Neuronal stem cell (in vitro differentiated cells): ENCODE data around the gene SELENOS.

Experiments
- DNase-seq: peaks from one replicate; pipeline ENCODE4 v3.0.0-alpha.2; 2013; ENCODE audit warnings: low spot score
- H2AFZ ChIP-seq: one replicate; pipeline ENCODE4 v1.6.1; 2013; ENCODE audit warnings: mild to moderate bottlenecking, low read length, inconsistent platforms
- H2AK5ac ChIP-seq: 2 replicates; pipeline ENCODE4 v1.6.1; 2013; ENCODE audit warnings: low read depth, mild to moderate bottlenecking, inconsistent platforms, low read length, moderate library complexity, mixed read lengths
- H2BK120ac ChIP-seq: 2 replicates; pipeline ENCODE4 v1.6.1; 2013; ENCODE audit warnings: low read depth, mild to moderate bottlenecking, inconsistent platforms, low read length, moderate library complexity, mixed read lengths
- H2BK12ac ChIP-seq: one replicate; pipeline ENCODE4 v1.6.1; 2013; ENCODE audit warnings: low read length, inconsistent platforms
- H2BK15ac ChIP-seq: 2 replicates; pipeline ENCODE4 v1.6.1; 2013; ENCODE audit warnings: mild to moderate bottlenecking, low read length, inconsistent platforms, mixed read lengths
- H2BK5ac ChIP-seq: one replicate; pipeline ENCODE4 v1.6.1; 2013; ENCODE audit warnings: inconsistent platforms, mild to moderate bottlenecking, low read length, moderate library complexity
- H3K14ac ChIP-seq: one replicate; pipeline ENCODE4 v1.6.1; 2013; ENCODE audit warnings: low read length, inconsistent platforms
- H3K18ac ChIP-seq: 2 replicates; pipeline ENCODE4 v1.6.1; 2013; ENCODE audit warnings: low read length, inconsistent platforms
- H3K23ac ChIP-seq: 2 replicates; pipeline ENCODE4 v1.6.1; 2013; ENCODE audit warnings: low read depth, mild to moderate bottlenecking, mixed read lengths, low read length, inconsistent platforms; ENCODE audit not compliant: poor library complexity
- H3K27ac ChIP-seq: replicated peaks from 3 replicates; pipeline ENCODE4 v1.5.1; 2013; ENCODE audit warnings: low read length, inconsistent platforms
- H3K27me3 ChIP-seq, 3 experiments: 2 replicates each; pipeline ENCODE4 v1.6.1; 2013; ENCODE audit warnings: low read length in 3 of 3, mild to moderate bottlenecking in 2 of 3, inconsistent platforms in 1 of 3, low read depth in 1 of 3, mixed read lengths in 1 of 3, moderate library complexity in 1 of 3; ENCODE audit not compliant: control insufficient read depth in 3 of 3, insufficient read depth in 3 of 3
- H3K36me3 ChIP-seq, 2 donors: replicated peaks in 1 of 2; 2 replicates each; pipeline ENCODE4 v1.6.1; 2013; ENCODE audit warnings: low read length in 2 of 2; ENCODE audit not compliant: control insufficient read depth in 2 of 2, insufficient read depth in 2 of 2
- H3K4ac ChIP-seq: 2 replicates; pipeline ENCODE4 v1.6.1; 2013; ENCODE audit warnings: inconsistent platforms, mild to moderate bottlenecking, low read length, moderate library complexity
- H3K4me1 ChIP-seq, 2 donors: 1 replicate in 1 of 2; 2 replicates in 1 of 2; pipeline ENCODE4 v1.6.1; 2013; ENCODE audit warnings: low read length in 2 of 2, low read depth in 1 of 2; ENCODE audit not compliant: control insufficient read depth in 2 of 2, insufficient read depth in 1 of 2
- H3K4me2 ChIP-seq: one replicate; pipeline ENCODE4 v1.6.1; 2013; ENCODE audit warnings: mild to moderate bottlenecking, low read length, inconsistent platforms; ENCODE audit not compliant: insufficient read depth, poor library complexity, severe bottlenecking
- H3K4me3 ChIP-seq, 2 donors: 2 replicates each; pipeline ENCODE4 v1.5.1; 2013; ENCODE audit warnings: low read length in 2 of 2, mild to moderate bottlenecking in 2 of 2, inconsistent platforms in 1 of 2, moderate library complexity in 1 of 2
- H3K79me1 ChIP-seq: one replicate; pipeline ENCODE4 v1.6.1; 2013; ENCODE audit warnings: low read depth, mild to moderate bottlenecking, inconsistent platforms, low read length, moderate library complexity
- H3K9ac ChIP-seq: one replicate; pipeline ENCODE4 v1.6.1; 2013; ENCODE audit warnings: mild to moderate bottlenecking, low read depth, low read length, inconsistent platforms; ENCODE audit not compliant: poor library complexity
- H3K9me3 ChIP-seq, 2 donors: replicated peaks in 1 of 2; 2 replicates each; pipeline versions ENCODE3 to v1.6.1; 2013; ENCODE audit warnings: low read length in 2 of 2, mild to moderate bottlenecking in 2 of 2, inconsistent platforms in 1 of 2, low read depth in 1 of 2, mixed read lengths in 1 of 2, moderate library complexity in 1 of 2; ENCODE audit not compliant: control insufficient read depth in 2 of 2, insufficient read depth in 1 of 2
- H4K8ac ChIP-seq: one replicate; pipeline ENCODE4 v1.6.1; 2013; ENCODE audit warnings: low read depth, mild to moderate bottlenecking, inconsistent platforms, low read length, moderate library complexity
- H4K91ac ChIP-seq: one replicate; pipeline ENCODE4 v1.6.1; 2013; ENCODE audit warnings: low read length, low read depth, mild to moderate bottlenecking, inconsistent platforms; ENCODE audit not compliant: poor library complexity
- WGBS, 2 donors: extraction: QIAGEN DNeasy Blood & Tissue Kit; methylation state at CpG; one replicate each; pipeline ENCODE4 v1.1.7; 2013; ENCODE audit warnings: missing lambda C conversion rate in 2 of 2, mixed read lengths in 1 of 2; ENCODE audit not compliant: insufficient read length in 2 of 2, insufficient replicate concordance in 1 of 2; ENCODE audit errors: extremely low coverage in 2 of 2; 5-methylcytosine and 5-hydroxymethylcytosine counted together

SELENOS gene

GRCh38 chr15:101283931-101284330, 6.6 kb upstream of the SELENOS start:
- Histone ChIP-seq H3K4me3 (no peak overlapping the region), H4K91ac (no peak overlapping the region), H2AFZ (no peak overlapping the region), H3K23ac (no peak overlapping the region), H3K79me1 (peaks cover 2% of the 10 kb centered on the region), H2BK120ac (no peak overlapping the region), H3K4me2 (no peak overlapping the region), H3K9ac (no peak overlapping the region), H2BK12ac (no peak overlapping the region), H3K4ac (no peak overlapping the region), H3K27me3 (no peaks in the 10 kb centered on the region), H3K9me3 (no peaks in the 10 kb centered on the region), H3K4me1 (no peaks in the 10 kb centered on the region), H2BK15ac (no peak overlapping the region), H2AK5ac (no peak overlapping the region), H2BK5ac (no peak overlapping the region), H4K8ac (no peak overlapping the region), H3K27ac (no peak overlapping the region), H3K14ac (no peak overlapping the region), H3K18ac (no peak overlapping the region), H3K36me3 (peaks cover 32 to 91% of the 10 kb centered on the region in 2 donors)
- no peak for DNase-seq
- no CpG with 5 or more reads among the region's 6 CpGs for WGBS, 2 donors

DNA sequence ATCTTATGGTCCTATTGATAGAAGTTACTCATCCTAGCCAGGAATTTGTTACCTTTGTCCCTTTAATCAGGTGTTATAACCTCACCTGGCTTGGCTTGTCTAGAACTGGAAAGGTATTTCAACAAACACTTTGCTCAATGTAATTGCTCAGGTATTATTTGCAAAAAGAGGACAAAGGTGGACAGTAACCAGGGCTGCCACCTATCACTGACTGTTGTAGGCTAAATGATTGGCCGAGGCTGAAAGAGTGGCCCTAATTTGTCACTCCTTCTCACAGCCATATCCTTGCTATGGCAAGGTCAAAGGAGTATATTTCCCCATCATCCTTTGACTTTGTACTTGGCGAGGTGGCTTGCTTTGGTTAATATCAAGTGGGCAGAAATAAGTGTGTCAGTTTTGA, 2.7 kb upstream of the SELENOS start:
- Histone ChIP-seq H3K4me2 (no peak overlapping the region), H3K23ac (no peak overlapping the region), H3K27me3 (no peaks in the 10 kb centered on the region), H3K9me3 (no peaks in the 10 kb centered on the region), H3K4me3 (no peak overlapping the region), H2BK5ac (no peak overlapping the region), H3K4me1 (peaks cover 4% of the 10 kb centered on the region in 2 donors), H3K79me1 (peaks cover 5% of the 10 kb centered on the region), H3K14ac (no peak overlapping the region), H3K27ac (no peak overlapping the region), H3K4ac (no peak overlapping the region), H4K91ac (no peak overlapping the region), H3K9ac (no peak overlapping the region), H2AK5ac (no peak overlapping the region), H2BK120ac (no peak overlapping the region), H2BK12ac (no peak overlapping the region), H4K8ac (no peak overlapping the region), H3K36me3 (peaks cover 23 to 64% of the 10 kb centered on the region in 2 donors), H2AFZ (no peak overlapping the region), H3K18ac (no peak overlapping the region), H2BK15ac (no peak overlapping the region)
- no peak for DNase-seq
- no CpG with 5 or more reads among the region's 2 CpGs for WGBS, 2 donors

GRCh38 chr15:101277943-101278564, 769 bp upstream of the SELENOS start:
- WGBS, 2 donors: no CpG with 5 or more reads among the region's 12 CpGs

GRCh38 chr15:101276501-101277037, 716 bp downstream of the SELENOS start:
- peaks cover 4% of the 10 kb centered on the region in 2 donors for H3K4me1 ChIP-seq
- H3K79me1 ChIP-seq: peaks cover 5% of the 10 kb centered on the region
- H2BK15ac ChIP-seq: no peak overlapping the region
- WGBS, 2 donors: no CpG with 5 or more reads among the region's 14 CpGs
- peak overlapping the region; percentile 69 for H2BK5ac ChIP-seq
- H3K9me3 ChIP-seq: no peaks in the 10 kb centered on the region
- H4K8ac ChIP-seq: no peak overlapping the region
- no peaks in the 10 kb centered on the region for H3K27me3 ChIP-seq
- no peak overlapping the region for H3K18ac ChIP-seq
- peaks cover 34 to 64% of the 10 kb centered on the region in 2 donors for H3K36me3 ChIP-seq
- no peak overlapping the region for H3K4ac ChIP-seq
- H3K9ac ChIP-seq: peak overlapping the region; percentile 87
- no peak for DNase-seq
- peak overlapping the region; percentile 12 for H3K27ac ChIP-seq
- no peak overlapping the region for H2AK5ac ChIP-seq
- H2BK120ac ChIP-seq: no peak overlapping the region
- H2AFZ ChIP-seq: peak overlapping the region; percentile 93
- H3K23ac ChIP-seq: peak overlapping the region; percentile 67
- H3K4me3 ChIP-seq: peak overlapping the region; percentile 83 to 97
- H4K91ac ChIP-seq: no peak overlapping the region
- H2BK12ac ChIP-seq: no peak overlapping the region
- H3K14ac ChIP-seq: no peak overlapping the region
- peak overlapping the region; percentile 64 for H3K4me2 ChIP-seq

More at GRCh38 chr15:101277943-101278564, 769 bp upstream of the SELENOS start:
- H3K79me1 ChIP-seq: peaks cover 5% of the 10 kb centered on the region
- no peak overlapping the region for H2BK120ac ChIP-seq
- H3K4ac ChIP-seq: no peak overlapping the region
- H3K9ac ChIP-seq: no peak overlapping the region
- no peak overlapping the region for H2BK15ac ChIP-seq
- no peak overlapping the region for H2AK5ac ChIP-seq
- peak overlapping the region; percentile 93 for H2AFZ ChIP-seq
- H3K4me2 ChIP-seq: peak overlapping the region; percentile 63
- H4K8ac ChIP-seq: no peak overlapping the region
- DNase-seq: no peak
- peak overlapping the region; percentile 73 to 83 for H3K4me3 ChIP-seq
- no peak overlapping the region for H2BK12ac ChIP-seq
- H3K27ac ChIP-seq: no peak overlapping the region
- H3K9me3 ChIP-seq: no peaks in the 10 kb centered on the region
- no peak overlapping the region for H2BK5ac ChIP-seq
- peaks cover 34 to 64% of the 10 kb centered on the region in 2 donors for H3K36me3 ChIP-seq
- H4K91ac ChIP-seq: no peak overlapping the region
- no peak overlapping the region for H3K18ac ChIP-seq
- H3K14ac ChIP-seq: no peak overlapping the region
- H3K27me3 ChIP-seq: no peaks in the 10 kb centered on the region
- peaks cover 4% of the 10 kb centered on the region in 2 donors for H3K4me1 ChIP-seq
- no peak overlapping the region for H3K23ac ChIP-seq
